NT2/D1 (cell line): ENCODE data around the gene CNRIP1.

Experiments
- SUZ12 ChIP-seq: IDR thresholded peaks from 2 replicates; pipeline ENCODE4 v1.6.1; 2011; ENCODE audit not compliant: insufficient read length, insufficient read depth; ENCODE audit errors: extremely low read depth
- YY1 ChIP-seq: IDR thresholded peaks from 2 replicates; pipeline ENCODE4 v1.6.1; 2011; ENCODE audit not compliant: insufficient read length, insufficient read depth
- ZNF274 ChIP-seq: IDR thresholded peaks from 2 replicates; pipeline ENCODE4 v1.6.1; 2011; ENCODE audit warnings: mild to moderate bottlenecking, low read depth, low read length

GRCh38 chr2:68357605-68358337 lies 38.0 kb upstream of the CNRIP1 start:
- TF ChIP-seq YY1 (no peak), ZNF274 (no peak), SUZ12 (no peak)
